ENCODE measurements around the gene GLB1L2.

DNA sequence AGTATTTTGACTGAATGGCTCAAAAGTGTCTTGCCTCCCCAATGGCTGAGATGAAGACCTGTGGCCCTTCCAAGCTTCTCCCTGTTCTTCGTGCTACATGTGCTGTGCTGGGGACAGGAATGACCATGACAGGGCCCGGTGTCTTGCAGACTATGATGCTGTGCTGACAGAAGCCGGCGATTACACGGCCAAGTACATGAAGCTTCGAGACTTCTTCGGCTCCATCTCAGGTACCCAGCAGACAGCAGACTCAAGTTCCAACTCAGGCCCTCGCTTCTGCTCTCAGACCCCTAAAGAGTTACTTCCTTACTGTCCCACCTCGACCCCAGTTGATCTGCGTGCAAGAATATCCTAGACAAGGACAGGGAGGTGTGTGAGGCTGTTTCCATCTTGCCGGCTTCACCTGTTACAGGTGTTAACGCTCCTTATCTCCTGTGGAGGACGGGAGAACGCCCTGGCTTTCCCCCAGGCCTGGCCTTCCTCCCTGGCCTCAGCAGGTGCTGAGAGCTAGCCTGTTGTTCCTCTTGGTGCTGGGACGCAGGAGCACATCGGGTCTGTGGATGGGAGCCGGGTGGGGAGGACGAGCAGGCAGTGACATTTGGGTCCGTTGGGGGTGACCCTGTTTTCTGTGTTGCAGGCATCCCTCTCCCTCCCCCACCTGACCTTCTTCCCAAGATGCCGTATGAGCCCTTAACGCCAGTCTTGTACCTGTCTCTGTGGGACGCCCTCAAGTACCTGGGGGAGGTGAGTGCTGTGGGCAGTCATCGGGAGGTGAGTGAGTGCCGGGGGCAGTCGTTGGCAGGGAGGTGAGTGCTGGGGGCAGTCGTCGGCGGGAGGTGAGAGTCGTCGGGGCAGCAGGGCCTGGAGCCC, 38.1 kb downstream of the GLB1L2 start:
- TF ChIP-seq, protein P1, sequence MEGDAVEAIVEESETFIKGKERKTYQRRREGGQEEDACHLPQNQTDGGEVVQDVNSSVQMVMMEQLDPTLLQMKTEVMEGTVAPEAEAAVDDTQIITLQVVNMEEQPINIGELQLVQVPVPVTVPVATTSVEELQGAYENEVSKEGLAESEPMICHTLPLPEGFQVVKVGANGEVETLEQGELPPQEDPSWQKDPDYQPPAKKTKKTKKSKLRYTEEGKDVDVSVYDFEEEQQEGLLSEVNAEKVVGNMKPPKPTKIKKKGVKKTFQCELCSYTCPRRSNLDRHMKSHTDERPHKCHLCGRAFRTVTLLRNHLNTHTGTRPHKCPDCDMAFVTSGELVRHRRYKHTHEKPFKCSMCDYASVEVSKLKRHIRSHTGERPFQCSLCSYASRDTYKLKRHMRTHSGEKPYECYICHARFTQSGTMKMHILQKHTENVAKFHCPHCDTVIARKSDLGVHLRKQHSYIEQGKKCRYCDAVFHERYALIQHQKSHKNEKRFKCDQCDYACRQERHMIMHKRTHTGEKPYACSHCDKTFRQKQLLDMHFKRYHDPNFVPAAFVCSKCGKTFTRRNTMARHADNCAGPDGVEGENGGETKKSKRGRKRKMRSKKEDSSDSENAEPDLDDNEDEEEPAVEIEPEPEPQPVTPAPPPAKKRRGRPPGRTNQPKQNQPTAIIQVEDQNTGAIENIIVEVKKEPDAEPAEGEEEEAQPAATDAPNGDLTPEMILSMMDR (conservative IDR thresholded peaks at IDR 0.05; ENCODE audit: low read depth, low read length): no peak
- TF ChIP-seq, protein P2, sequence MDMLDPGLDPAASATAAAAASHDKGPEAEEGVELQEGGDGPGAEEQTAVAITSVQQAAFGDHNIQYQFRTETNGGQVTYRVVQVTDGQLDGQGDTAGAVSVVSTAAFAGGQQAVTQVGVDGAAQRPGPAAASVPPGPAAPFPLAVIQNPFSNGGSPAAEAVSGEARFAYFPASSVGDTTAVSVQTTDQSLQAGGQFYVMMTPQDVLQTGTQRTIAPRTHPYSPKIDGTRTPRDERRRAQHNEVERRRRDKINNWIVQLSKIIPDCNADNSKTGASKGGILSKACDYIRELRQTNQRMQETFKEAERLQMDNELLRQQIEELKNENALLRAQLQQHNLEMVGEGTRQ (IDR thresholded peaks at IDR 0.05; ENCODE audit: low read depth, low read length): no peak
- TF ChIP-seq FOS (IDR thresholded peaks at IDR 0.05; ENCODE audit: low read depth, low read length): no peak
- no peak for TF ChIP-seq POLR2A (IDR thresholded peaks at IDR 0.05; ENCODE audit: low read depth, low read length)
- no peak for TF ChIP-seq RFX5 (IDR thresholded peaks at IDR 0.05; ENCODE audit: low read depth, low read length)
- TF ChIP-seq RCOR1 (IDR thresholded peaks at IDR 0.05; ENCODE audit: insufficient replicate concordance, low read length): no peak
- no peak for TF ChIP-seq BHLHE40 (IDR thresholded peaks at IDR 0.05; ENCODE audit: low read depth, low read length)
- TF ChIP-seq CEBPB (IDR thresholded peaks at IDR 0.05; ENCODE audit: low read depth, low read length): no peak
- TF ChIP-seq MAZ (IDR thresholded peaks at IDR 0.05; ENCODE audit: borderline replicate concordance, low read depth, low read length): no peak
- TF ChIP-seq MXI1 (IDR thresholded peaks at IDR 0.05; ENCODE audit: borderline replicate concordance, low read depth, low read length): no peak
- TF ChIP-seq, protein P3, sequence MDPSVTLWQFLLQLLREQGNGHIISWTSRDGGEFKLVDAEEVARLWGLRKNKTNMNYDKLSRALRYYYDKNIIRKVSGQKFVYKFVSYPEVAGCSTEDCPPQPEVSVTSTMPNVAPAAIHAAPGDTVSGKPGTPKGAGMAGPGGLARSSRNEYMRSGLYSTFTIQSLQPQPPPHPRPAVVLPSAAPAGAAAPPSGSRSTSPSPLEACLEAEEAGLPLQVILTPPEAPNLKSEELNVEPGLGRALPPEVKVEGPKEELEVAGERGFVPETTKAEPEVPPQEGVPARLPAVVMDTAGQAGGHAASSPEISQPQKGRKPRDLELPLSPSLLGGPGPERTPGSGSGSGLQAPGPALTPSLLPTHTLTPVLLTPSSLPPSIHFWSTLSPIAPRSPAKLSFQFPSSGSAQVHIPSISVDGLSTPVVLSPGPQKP (IDR thresholded peaks at IDR 0.05; ENCODE audit: borderline replicate concordance, low read depth, low read length): no peak
